ENCODE results near the gene ADGRG2.
"Not testable (repeated sequence)": the region's sequence is repeated elsewhere in the genome, so short reads cannot be mapped to it uniquely, and the experiment has no call there.

ADGRG2 gene

GRCh38 chrX:18998653-18999052, 123.6 kb downstream of the ADGRG2 start:
- no peak for DNase-seq (ENCODE audit: low read depth in 2 of 2)

- peak in 1 of 2 experiments; percentile 14 for DNase-seq (ENCODE audit: low read depth in 2 of 2)
Observed at GRCh38 chrX:18997916-18998315, 124.4 kb downstream of the ADGRG2 start.

GRCh38 chrX:18996536-18996935, 125.7 kb downstream of the ADGRG2 start:
- no peak for DNase-seq (ENCODE audit: low read depth in 2 of 2)

GRCh38 chrX:18995221-18995620, 127.0 kb downstream of the ADGRG2 start:
- peak; percentile 44 to 47 for DNase-seq (ENCODE audit: low read depth in 2 of 2)

- peak; percentile 72 to 73 for DNase-seq (ENCODE audit: low read depth in 2 of 2)
Observed at GRCh38 chrX:18994713-18995112, 127.6 kb downstream of the ADGRG2 start.

GRCh38 chrX:18992829-18993228, 129.4 kb downstream of the ADGRG2 start:
- DNase-seq (ENCODE audit: low read depth in 2 of 2) = no peak

GRCh38 chrX:18985186-18985435, 137.2 kb downstream of the ADGRG2 start:
- no peak for DNase-seq (ENCODE audit: low read depth in 2 of 2)

GRCh38 chrX:18984381-18985185, 137.7 kb downstream of the ADGRG2 start:
- peak; percentile 45 to 46 for DNase-seq (ENCODE audit: low read depth in 2 of 2)

GRCh38 chrX:18983666-18984380, 138.4 kb downstream of the ADGRG2 start, which contains the start of gene PHKA2:
PHKA2 (minus strand) TSS chrX:18984114; CDS start chrX:18983932, 182 bp downstream.
- DNase-seq (ENCODE audit: low read depth in 2 of 2) = no peak

GRCh38 chrX:18981124-18981807, 141.0 kb downstream of the ADGRG2 start:
- no peak for DNase-seq (ENCODE audit: low read depth in 2 of 2)

- DNase-seq (ENCODE audit: low read depth in 2 of 2) = not testable (repeated sequence)
Observed at GRCh38 chrX:18980262-18980661, 142.0 kb downstream of the ADGRG2 start.

GRCh38 chrX:18974993-18975392, 147.3 kb downstream of the ADGRG2 start:
- no peak for DNase-seq (ENCODE audit: low read depth in 2 of 2)

GRCh38 chrX:18973527-18974192, 148.6 kb downstream of the ADGRG2 start:
- no peak for DNase-seq (ENCODE audit: low read depth in 2 of 2)

- no peak for DNase-seq (ENCODE audit: low read depth in 2 of 2)
Observed at GRCh38 chrX:18971506-18971905, 150.8 kb downstream of the ADGRG2 start.

GRCh38 chrX:18970465-18970864, 151.8 kb downstream of the ADGRG2 start:
- DNase-seq (ENCODE audit: low read depth in 2 of 2) = no peak

GRCh38 chrX:18966624-18967023, 155.6 kb downstream of the ADGRG2 start:
- DNase-seq (ENCODE audit: low read depth in 2 of 2) = no peak

GRCh38 chrX:18964901-18965300, 157.4 kb downstream of the ADGRG2 start:
- DNase-seq (ENCODE audit: low read depth in 2 of 2) = no peak

GRCh38 chrX:18964026-18964425, 158.2 kb downstream of the ADGRG2 start:
- DNase-seq (ENCODE audit: low read depth in 2 of 2) = no peak

GRCh38 chrX:18962329-18962728, 159.9 kb downstream of the ADGRG2 start:
- no peak for DNase-seq (ENCODE audit: low read depth in 2 of 2)

GRCh38 chrX:18961686-18962085, 160.6 kb downstream of the ADGRG2 start:
- DNase-seq (ENCODE audit: low read depth in 2 of 2) = no peak

- DNase-seq (ENCODE audit: low read depth in 2 of 2) = no peak
Observed at GRCh38 chrX:18956303-18957032, 165.8 kb downstream of the ADGRG2 start.
